Urothelium cell line (cell line): ENCODE data around the gene HTATIP2.
"Not testable (repeated sequence)": the region's sequence is repeated elsewhere in the genome, so short reads cannot be mapped to it uniquely, and the experiment has no call there.

Experiments
- DNase-seq: peaks from one replicate; pipeline ENCODE4 v3.0.0; 2011; ENCODE audit warnings: low spot score, mixed read lengths
- FAIRE-seq: peaks from 2 replicates; lab custom pipeline; 2011; peaks lifted over from hg19 to GRCh38; lab: Jason Lieb, UNC

Gene HTATIP2

GRCh38 chr11:20369826-20370225 lies 6.3 kb downstream of the HTATIP2 start:
- FAIRE-seq: no peak
- no peak for DNase-seq

DNA sequence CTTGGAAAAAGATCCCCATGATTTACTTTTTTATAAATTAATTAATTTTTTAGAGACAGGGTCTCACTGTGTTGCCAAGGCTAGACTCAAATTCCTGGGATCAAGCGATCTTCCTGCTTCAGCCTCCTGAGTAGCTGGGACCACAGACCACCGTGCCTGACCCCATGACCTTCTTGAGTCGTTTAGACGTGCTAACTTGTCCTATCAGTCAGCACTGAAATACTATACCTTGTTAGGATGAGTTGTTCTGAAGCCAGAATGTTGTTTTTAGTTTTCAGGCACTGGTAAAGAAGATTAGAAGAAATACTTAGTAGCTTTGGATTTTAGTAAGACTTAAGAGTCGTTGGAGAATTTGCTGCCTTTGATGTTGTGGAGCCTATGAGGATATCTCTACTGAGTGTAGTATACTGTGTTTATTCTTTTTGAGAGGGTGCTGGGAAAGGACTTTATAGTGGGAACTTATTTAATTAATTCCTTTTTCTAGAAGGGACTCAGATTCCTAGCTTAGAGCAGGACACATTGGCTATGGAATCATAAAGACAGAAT lies 8.6 kb downstream of the HTATIP2 start:
- FAIRE-seq: no peak
- DNase-seq: no peak

DNA sequence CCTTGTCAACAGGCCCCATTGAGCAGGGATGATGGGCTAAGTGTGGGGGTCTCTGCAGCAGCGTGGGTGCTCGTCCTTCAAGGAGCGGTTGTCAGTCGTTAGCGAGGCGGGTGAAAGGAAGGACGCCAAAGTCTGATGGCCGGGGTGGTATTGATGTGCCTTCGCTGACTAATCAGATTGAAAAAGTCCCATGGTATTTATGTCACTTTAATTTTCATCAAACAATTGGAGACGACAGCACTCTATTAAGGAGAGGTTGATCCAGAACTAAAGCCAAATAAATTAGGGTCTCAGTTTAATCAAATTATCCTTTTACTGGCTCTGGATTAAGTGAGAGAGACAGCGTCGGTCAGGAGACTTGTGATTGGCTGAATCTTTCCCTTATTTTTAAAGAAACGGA lies 9.6 kb downstream of the HTATIP2 start:
- FAIRE-seq: no peak

DNA sequence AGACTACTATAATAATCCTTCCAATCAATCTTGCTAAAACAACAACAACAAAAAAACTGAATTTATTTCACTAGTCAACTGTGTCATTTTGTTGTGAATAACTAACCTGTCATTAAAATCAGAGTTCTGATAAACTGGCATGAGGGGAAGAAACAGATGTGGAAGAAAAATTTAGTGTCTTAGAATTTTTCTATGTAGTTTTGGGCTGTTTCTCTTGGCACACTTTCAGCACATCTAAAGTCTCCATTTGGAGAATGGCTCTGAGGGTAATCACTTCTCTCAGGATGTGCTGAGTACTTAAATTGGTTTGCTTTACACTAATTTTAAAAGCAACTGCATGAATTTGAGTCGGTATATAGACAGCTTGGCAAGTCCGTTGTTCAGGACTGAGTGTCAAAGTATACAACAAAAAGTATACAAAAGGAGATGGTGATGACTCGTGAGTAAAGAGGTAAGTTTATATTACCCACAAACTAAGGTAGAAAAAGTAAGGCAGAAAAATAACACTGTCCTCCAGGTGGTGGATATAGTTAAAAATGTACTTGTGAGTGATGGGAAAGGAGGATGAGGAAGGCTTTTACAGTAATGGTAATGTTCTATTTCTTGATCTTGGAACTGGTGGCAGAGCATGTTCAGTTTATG lies 10.2 kb downstream of the HTATIP2 start:
- FAIRE-seq: no peak

More for the DNA sequence above, 9.6 kb downstream of the HTATIP2 start:
- DNase-seq: no peak

DNA sequence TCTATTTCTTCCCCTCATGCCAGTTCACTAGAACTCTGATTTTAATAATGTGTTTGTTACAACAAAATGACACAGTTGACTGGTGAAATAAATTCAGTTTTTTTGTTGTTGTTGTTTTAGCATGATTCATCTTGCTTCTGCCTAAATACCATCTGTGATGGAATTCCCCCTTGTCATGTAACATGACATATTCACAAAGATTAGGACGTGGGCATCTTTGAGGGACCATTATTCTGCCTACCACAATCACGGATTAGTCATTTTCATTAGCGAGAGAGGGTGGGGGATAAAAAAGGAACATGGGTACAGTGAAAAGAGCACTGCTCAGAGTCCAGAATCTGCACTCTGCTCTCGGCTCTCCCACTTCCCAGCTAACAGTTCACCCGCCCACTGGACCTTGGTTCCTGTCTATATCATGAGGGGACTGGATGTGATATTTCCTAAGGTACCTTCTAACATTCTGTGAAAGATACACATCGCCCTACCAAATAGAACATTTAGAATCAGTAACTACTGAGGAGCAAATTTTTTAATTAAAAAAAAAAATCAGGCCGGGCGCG lies 11.3 kb downstream of the HTATIP2 start:
- DNase-seq: no peak
- FAIRE-seq: no peak

More for the DNA sequence above, 10.2 kb downstream of the HTATIP2 start:
- DNase-seq: no peak

DNA sequence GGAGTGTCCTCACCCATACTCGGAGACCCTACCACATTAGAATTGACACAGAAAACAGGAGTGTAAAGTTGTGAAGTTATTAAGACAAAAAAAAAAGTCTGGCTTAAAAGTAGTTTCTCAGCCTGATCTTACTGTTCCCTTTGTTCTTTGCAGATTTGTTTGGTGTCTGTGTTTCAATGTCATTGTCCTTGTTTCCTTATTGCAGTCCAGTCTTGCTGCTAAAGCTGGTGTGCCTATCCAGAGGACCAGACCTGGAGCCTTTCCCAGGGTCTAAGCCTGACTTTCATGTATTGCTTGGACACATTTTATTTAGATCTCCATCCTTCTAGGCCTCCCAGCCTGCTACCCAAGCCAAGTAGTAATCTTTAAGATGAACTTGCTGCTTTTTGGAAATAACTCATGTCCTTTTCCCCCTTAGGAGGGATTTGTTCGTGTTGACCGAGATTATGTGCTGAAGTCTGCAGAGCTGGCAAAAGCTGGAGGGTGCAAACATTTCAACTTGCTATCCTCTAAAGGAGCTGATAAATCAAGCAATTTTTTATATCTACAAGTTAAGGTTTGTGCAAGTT lies 12.7 kb downstream of the HTATIP2 start:
- FAIRE-seq (no peak), DNase-seq (no peak)

DNA sequence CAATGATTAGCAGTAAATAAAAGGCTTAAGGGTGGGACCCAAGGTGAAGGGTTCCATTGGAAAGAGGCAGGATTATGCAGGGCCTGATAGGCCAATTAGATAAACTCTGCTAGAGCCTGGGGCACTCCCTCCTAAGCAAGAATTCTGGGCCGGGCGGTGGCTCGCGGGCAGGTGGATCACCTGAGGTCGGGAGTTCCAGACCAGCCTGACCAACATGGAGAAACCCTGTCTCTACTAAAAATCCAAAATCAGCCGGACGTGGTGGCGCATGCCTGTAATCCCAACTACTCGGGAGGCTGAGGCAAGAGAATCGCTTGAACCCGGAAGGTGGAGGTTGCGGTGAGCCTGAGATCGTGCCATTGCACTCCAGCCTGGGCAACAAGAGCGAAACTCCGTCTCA lies 22.5 kb downstream of the HTATIP2 start:
- not testable (repeated sequence) for DNase-seq, FAIRE-seq

GRCh38 chr11:20387261-20388095 lies 24.0 kb downstream of the HTATIP2 start, which contains the start of gene PRMT3:
Gene PRMT3, plus strand, starts transcription at chr11:20387716. Its CDS starts 31 bp downstream, at chr11:20387747.
- FAIRE-seq (peak; percentile 94), DNase-seq (peak; percentile 97)

DNA sequence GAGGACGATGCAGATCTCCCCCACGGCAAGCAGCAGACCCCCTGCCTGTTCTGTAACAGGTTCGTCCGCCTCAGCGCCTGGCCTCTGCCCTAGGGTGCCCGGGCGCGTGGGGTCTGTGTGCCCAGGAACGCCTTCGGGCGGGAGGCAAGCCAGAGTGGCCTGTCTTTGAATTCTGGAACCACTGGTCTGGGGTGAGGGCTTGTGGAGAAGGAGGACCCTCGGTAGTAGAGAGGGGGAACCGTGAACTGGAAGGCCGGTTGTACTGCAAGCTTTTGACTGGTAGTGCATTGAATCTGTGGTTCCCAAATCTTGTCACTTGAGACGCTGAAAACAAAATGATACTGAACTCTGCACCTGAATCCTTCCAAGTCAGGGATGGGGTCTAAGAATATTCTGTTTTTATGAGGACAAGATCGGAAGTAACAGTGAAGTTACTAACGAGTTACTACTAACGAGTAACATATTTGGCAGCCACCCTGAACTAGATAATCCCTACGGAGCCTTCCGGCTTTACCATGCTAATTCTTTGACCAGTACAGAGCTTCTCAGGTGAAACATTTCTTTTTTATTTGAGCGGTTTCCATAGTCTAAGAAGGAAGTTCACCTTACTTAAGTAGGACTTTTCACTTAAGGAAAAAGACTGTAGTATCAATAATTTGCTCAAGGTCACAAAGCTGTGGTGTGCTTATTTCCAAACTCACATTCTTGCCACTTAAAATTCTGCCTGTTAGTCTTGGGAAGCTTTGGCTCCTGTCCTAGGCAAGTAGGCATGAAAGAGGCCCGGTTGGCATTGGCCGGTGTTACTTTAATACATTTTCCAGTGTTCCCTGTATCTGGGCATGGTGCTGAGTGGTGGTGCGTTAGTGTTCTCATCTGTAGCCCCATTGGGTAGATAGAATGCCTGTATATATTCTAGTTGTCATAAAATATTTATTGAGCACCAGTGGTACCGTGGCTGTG lies 24.9 kb downstream of the HTATIP2 start:
- DNase-seq (peak; percentile 33), FAIRE-seq (no peak)

GRCh38 chr11:20397281-20397680 lies 33.8 kb downstream of the HTATIP2 start:
- FAIRE-seq (no peak), DNase-seq (peak; percentile 27)

DNA sequence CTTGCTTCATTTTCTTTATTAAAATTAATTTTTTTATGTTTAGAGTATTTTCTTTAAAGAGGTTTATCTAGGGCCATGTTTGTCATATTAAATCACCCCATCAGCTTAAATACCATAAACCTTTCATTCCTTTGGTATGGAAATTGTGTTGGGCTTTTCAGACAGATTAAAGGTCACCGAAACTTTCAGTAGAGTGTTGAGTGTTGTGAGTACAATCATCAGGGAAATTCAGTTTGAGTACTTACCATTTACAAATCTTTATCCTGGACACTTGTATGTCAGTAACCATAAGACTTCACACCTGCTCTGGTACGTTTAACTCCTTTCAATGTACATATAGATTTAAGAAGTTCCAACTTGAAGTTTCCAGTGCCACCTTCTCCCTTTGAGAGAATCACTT lies 36.0 kb downstream of the HTATIP2 start:
- DNase-seq: no peak
- no peak for FAIRE-seq

GRCh38 chr11:20403059-20403458 lies 39.5 kb downstream of the HTATIP2 start:
- DNase-seq (no peak), FAIRE-seq (no peak)

DNA sequence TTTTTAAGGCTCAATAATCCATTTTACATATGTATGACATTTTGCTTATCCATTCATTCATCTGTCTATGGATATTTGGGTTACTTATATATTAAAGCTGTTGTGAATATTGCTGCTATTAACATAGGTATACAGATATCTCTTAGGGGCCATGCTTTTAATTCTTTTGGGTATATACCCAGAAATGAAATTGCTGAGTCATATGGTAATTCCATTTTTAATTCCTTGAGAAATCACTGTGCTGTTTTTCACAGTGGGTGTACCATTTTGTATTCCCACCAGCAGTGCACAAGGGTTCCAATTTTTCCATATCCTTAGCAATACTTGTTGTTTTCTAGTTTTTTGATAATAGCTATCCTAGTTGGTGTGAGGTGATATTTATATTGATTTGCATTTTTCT lies 43.0 kb downstream of the HTATIP2 start:
- FAIRE-seq (no peak), DNase-seq (no peak)

DNA sequence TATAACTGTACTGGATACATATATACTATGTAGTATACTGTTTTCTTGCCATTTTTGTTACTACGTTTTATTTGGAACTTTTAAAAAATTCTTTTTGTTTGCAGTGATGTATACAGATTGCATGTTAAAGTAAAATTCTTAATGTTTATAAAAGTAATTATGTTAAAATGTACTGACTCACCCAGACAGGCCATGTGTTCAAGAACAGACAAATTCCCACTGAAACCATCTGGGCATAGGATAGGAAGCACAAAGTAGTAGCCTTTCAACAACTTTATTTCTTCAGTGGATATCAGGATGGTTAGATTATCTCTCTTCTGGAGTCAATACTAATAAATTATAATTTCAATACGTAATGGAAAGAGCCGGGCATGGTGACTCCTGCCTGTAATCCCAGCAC lies 43.8 kb downstream of the HTATIP2 start:
- no peak for FAIRE-seq
- no peak for DNase-seq

DNA sequence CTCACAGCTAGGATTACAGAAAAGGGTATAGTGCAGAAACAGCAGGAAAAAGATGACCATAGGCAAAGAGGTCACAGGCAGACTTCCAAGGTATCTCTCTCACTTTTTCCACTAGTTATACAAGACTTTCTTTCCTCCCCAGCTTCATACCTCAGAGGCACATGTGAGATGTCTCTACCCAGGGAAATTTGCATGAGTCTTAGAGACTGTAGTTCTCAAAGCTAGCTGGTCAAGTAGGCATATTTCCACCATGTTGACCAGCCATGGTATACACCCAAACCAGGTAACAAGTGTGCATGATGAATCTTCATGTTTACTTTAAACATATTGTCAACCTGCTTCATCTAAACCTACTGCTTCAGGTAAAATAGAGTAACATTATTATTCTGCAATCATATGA lies 51.9 kb downstream of the HTATIP2 start:
- no peak for DNase-seq
- FAIRE-seq: no peak

GRCh38 chr11:20417771-20418170 lies 54.3 kb downstream of the HTATIP2 start:
- DNase-seq (no peak), FAIRE-seq (peak; percentile 20)

DNA sequence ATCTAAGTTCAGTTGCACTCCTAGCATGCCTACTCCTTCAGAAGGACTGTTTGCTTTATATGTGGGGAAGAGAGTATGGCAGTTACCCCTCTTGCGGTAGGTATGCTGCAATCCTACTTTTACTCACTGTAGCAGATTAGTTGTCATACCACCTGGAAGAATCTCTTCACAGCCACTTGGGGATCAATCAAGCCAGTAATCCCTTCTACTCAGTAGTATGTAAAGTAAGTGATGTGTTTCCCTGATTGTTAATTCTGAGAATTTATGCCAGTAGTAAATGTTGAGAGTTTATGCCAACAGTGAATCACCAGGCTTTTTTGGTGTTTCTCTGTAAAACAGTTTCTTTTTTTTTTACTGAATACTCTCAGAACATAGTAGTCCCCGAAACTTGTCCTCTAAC lies 58.4 kb downstream of the HTATIP2 start:
- DNase-seq (no peak), FAIRE-seq (no peak)

GRCh38 chr11:20429216-20429615 lies 65.7 kb downstream of the HTATIP2 start:
- DNase-seq (no peak), FAIRE-seq (no peak)
